ENCODE results near the gene ERCC5. TPM values are rescaled to one million over a fixed set of nuclear protein-coding genes. Genes with fewer than 3 reads are reported as not detected.

The ERCC5 gene
- total and polyA plus RNA-seq, 12 donors = 18.1 to 59.5 (median 33.4) TPM

DNA sequence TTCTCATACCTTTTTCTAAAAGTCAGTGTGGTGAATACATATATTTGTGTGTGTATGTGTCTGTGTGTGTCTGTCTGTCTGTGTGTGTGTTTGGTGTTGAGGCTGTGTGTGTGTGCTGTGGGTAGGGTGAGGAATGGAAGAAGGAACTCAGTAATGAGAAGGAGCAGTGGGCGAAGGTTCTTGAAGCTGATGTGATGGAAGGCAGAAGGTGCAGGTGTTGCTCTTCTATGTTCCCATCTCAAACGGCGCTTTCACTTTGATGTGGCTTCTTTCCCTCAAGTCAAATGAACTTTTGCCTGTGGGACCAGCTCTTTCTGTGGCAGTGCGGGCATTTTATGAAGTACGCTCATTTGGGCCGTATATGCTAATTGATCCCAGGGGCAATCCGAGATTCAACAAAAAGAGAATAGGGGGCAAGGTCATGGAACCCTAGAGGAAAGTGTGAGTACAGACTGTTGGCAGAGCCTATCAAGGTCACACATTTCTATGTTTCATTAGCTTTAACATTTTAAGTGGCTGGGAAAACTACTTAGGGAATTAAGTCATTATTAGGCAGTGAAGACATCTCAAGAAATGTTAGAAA is 31.7 kb upstream of the ERCC5 start:
- Histone ChIP-seq H3K27ac (no peak overlapping the region), H3K36me3 (peaks cover 0 to 78% (median 11%) of the 10 kb centered on the region in 9 donors), H3K27me3 (no peaks in the 10 kb centered on the region), H3K4me3 (no peak overlapping the region), H3K9me3 (peaks cover 0 to 24% (median 4%) of the 10 kb centered on the region in 11 donors), H3K4me1 (peaks cover 0 to 32% (median 11%) of the 10 kb centered on the region in 9 donors)
- DNase-seq = no peak
- intact Hi-C loops (cut with DNase I) = no loop called here
- no peak for ATAC-seq
- TF ChIP-seq, protein P1, sequence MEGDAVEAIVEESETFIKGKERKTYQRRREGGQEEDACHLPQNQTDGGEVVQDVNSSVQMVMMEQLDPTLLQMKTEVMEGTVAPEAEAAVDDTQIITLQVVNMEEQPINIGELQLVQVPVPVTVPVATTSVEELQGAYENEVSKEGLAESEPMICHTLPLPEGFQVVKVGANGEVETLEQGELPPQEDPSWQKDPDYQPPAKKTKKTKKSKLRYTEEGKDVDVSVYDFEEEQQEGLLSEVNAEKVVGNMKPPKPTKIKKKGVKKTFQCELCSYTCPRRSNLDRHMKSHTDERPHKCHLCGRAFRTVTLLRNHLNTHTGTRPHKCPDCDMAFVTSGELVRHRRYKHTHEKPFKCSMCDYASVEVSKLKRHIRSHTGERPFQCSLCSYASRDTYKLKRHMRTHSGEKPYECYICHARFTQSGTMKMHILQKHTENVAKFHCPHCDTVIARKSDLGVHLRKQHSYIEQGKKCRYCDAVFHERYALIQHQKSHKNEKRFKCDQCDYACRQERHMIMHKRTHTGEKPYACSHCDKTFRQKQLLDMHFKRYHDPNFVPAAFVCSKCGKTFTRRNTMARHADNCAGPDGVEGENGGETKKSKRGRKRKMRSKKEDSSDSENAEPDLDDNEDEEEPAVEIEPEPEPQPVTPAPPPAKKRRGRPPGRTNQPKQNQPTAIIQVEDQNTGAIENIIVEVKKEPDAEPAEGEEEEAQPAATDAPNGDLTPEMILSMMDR (IDR thresholded peaks at IDR 0.05) = no peak
- WGBS, 2 donors = 86 to 87% methylated on average over 7 of the region's 7 CpGs

GRCh38 chr13:102814793-102815192 is 31.0 kb upstream of the ERCC5 start:
- Histone ChIP-seq H3K9me3 (peaks cover 0 to 23% (median 4%) of the 10 kb centered on the region in 11 donors), H3K36me3 (peaks cover 0 to 78% (median 11%) of the 10 kb centered on the region in 9 donors), H3K27me3 (no peaks in the 10 kb centered on the region), H3K4me3 (no peak overlapping the region), H3K4me1 (peaks cover 0 to 32% (median 11%) of the 10 kb centered on the region in 9 donors), H3K27ac (no peak overlapping the region)
- 84 to 88% methylated on average over 6 of the region's 6 CpGs for WGBS, 2 donors
- intact Hi-C loops (cut with DNase I) = no loop called here
- no peak for DNase-seq
- no peak for ATAC-seq
- TF ChIP-seq, protein P1 (IDR thresholded peaks at IDR 0.05) = no peak

- TF ChIP-seq, protein P1 (IDR thresholded peaks at IDR 0.05) = no peak
- H3K4me3 ChIP-seq = no peak overlapping the region
- no peak overlapping the region for H3K27ac ChIP-seq
- intact Hi-C loops (cut with DNase I) = no loop called here
- no peak for DNase-seq
- peaks cover 0 to 14% (median 4%) of the 10 kb centered on the region in 11 donors for H3K9me3 ChIP-seq
- peaks cover 0 to 78% (median 11%) of the 10 kb centered on the region in 9 donors for H3K36me3 ChIP-seq
- ATAC-seq = no peak
- peaks cover 0 to 32% (median 11%) of the 10 kb centered on the region in 9 donors for H3K4me1 ChIP-seq
- H3K27me3 ChIP-seq = no peaks in the 10 kb centered on the region
- 76 to 83% methylated on average over 5 of the region's 5 CpGs for WGBS, 2 donors
Observed at GRCh38 chr13:102815788-102816187, 30.0 kb upstream of the ERCC5 start.

- ATAC-seq = no peak
- intact Hi-C loops (cut with DNase I) = no loop called here
- peaks cover 0 to 32% (median 11%) of the 10 kb centered on the region in 9 donors for H3K4me1 ChIP-seq
- TF ChIP-seq, protein P1 (IDR thresholded peaks at IDR 0.05) = no peak
- peaks cover 0 to 78% (median 13%) of the 10 kb centered on the region in 9 donors for H3K36me3 ChIP-seq
- 93% methylated on average over 4 of the region's 4 CpGs for WGBS, 2 donors
- no peak overlapping the region for H3K4me3 ChIP-seq
- H3K27ac ChIP-seq = no peak overlapping the region
- peaks cover 0 to 5% (median 0%) of the 10 kb centered on the region in 11 donors for H3K9me3 ChIP-seq
- DNase-seq = no peak
- no peaks in the 10 kb centered on the region for H3K27me3 ChIP-seq
Observed at GRCh38 chr13:102816708-102817107, 29.1 kb upstream of the ERCC5 start.
